H1 (cell line): ENCODE data around the gene CASQ1. TPM values are rescaled to one million over a fixed set of nuclear protein-coding genes. Genes with fewer than 3 reads are reported as not detected.

Source experiments
- CTCF ChIA-PET: fragments of 300-600 bp; sonication (Branson Sonifier 250); formaldehyde crosslinking; loops from one replicate; lab custom pipeline; 2021; ENCODE audit not compliant: partially characterized antibody; lab: Charles Lee
- POLR2A ChIA-PET: fragments of 300-600 bp; sonication (Branson Sonifier 250); formaldehyde crosslinking; loops from one replicate; lab custom pipeline; 2021; ENCODE audit warnings: inconsistent platforms; ENCODE audit not compliant: partially characterized antibody; lab: Charles Lee
- DNase-seq, 2 experiments: peaks; one replicate each; pipeline versions ENCODE4 v3.0.0 to v3.0.0-alpha.2; 2010 to 2022; ENCODE audit warnings: low spot score in 2 of 2, low read depth in 1 of 2, mixed read lengths in 1 of 2
- FAIRE-seq: peaks from 2 replicates; lab custom pipeline; 2011; peaks lifted over from hg19 to GRCh38; lab: Jason Lieb, UNC
- H2AFZ ChIP-seq: 2 replicates; pipeline ENCODE4 v1.8.1; 2012; ENCODE audit warnings: low read length, inconsistent platforms
- H2AK5ac ChIP-seq: 2 replicates; pipeline ENCODE4 v1.6.1; 2013; ENCODE audit warnings: low read depth, low read length
- H2BK120ac ChIP-seq: replicated peaks from 2 replicates; pipeline ENCODE3; 2013; ENCODE audit warnings: low read depth, low read length, inconsistent platforms
- H2BK12ac ChIP-seq: 2 replicates; pipeline ENCODE4 v1.6.1; 2013; ENCODE audit warnings: low read depth, low read length
- H2BK15ac ChIP-seq: 2 replicates; pipeline ENCODE4 v1.6.1; 2013; ENCODE audit warnings: low read length
- H2BK20ac ChIP-seq: 2 replicates; pipeline ENCODE4 v1.6.1; 2013; ENCODE audit warnings: low read length
- H2BK5ac ChIP-seq: 2 replicates; pipeline ENCODE4 v1.6.1; 2013; ENCODE audit warnings: low read depth, low read length
- H3K14ac ChIP-seq: 2 replicates; pipeline ENCODE4 v1.6.1; 2013; ENCODE audit warnings: inconsistent platforms; ENCODE audit not compliant: insufficient read length
- H3K18ac ChIP-seq: 2 replicates; pipeline ENCODE4 v1.6.1; 2013; ENCODE audit warnings: low read length; ENCODE audit errors: extremely low read depth
- H3K23ac ChIP-seq: 2 replicates; pipeline ENCODE4 v1.6.1; 2013; ENCODE audit warnings: inconsistent platforms; ENCODE audit not compliant: insufficient read length
- H3K23me2 ChIP-seq: 2 replicates; pipeline ENCODE4 v1.6.1; 2013; ENCODE audit warnings: low read depth, low read length
- H3K27ac ChIP-seq: 2 replicates; pipeline ENCODE4 v1.6.1; 2011; ENCODE audit warnings: low read depth, low read length, inconsistent platforms
- H3K27me3 ChIP-seq, 4 experiments: replicated peaks in 1 of 4; 1 replicate in 1 of 4; 2 replicates in 3 of 4; pipeline versions ENCODE4 v1.6.1 to v1.8.1; 2011 to 2013; ENCODE audit warnings: low read length in 3 of 4, mild to moderate bottlenecking in 3 of 4, inconsistent platforms in 2 of 4, mixed read lengths in 2 of 4, moderate library complexity in 1 of 4; ENCODE audit not compliant: control insufficient read depth in 3 of 4, insufficient read depth in 3 of 4; ENCODE audit errors: extremely low read depth in 1 of 4
- H3K36me3 ChIP-seq, 4 experiments: 2 replicates each; pipeline versions ENCODE4 v1.6.1 to v1.8.1; 2011 to 2013; ENCODE audit warnings: mild to moderate bottlenecking in 4 of 4, low read length in 3 of 4, moderate library complexity in 2 of 4, control low read depth in 1 of 4, inconsistent platforms in 1 of 4; ENCODE audit not compliant: insufficient read depth in 4 of 4, control insufficient read depth in 2 of 4
- H3K4ac ChIP-seq: replicated peaks from 2 replicates; pipeline ENCODE3; 2013; ENCODE audit warnings: low read length, low read depth, mixed read lengths, inconsistent platforms; ENCODE audit not compliant: insufficient read length
- H3K4me1 ChIP-seq, 4 experiments: replicated peaks in 1 of 4; 1 replicate in 1 of 4; 2 replicates in 3 of 4; pipeline versions ENCODE4 v1.6.1 to v1.8.1; 2011 to 2013; ENCODE audit warnings: low read length in 3 of 4, inconsistent platforms in 2 of 4, mixed read lengths in 1 of 4; ENCODE audit not compliant: insufficient read depth in 4 of 4, control insufficient read depth in 3 of 4
- H3K4me2 ChIP-seq, 2 experiments: 2 replicates each; pipeline versions ENCODE4 v1.6.1 to v1.8.1; 2011 to 2013; ENCODE audit warnings: low read depth in 2 of 2, low read length in 2 of 2, control low read depth in 1 of 2, inconsistent platforms in 1 of 2, mild to moderate bottlenecking in 1 of 2; ENCODE audit not compliant: insufficient read depth in 1 of 2
- H3K4me3 ChIP-seq, 4 experiments: fragments of 200-600, 300-600 bp in 1 of 4; sonication (generic), shearing (Covaris generic), sonication (Bioruptor Twin) in 1 of 4; 2 replicates each; pipeline versions ENCODE4 v1.5.1 to v1.8.1; 2011 to 2016; ENCODE audit warnings: low read length in 4 of 4, low read depth in 3 of 4, control low read depth in 2 of 4, inconsistent platforms in 2 of 4, mild to moderate bottlenecking in 2 of 4, mixed read lengths in 1 of 4, moderate library complexity in 1 of 4; ENCODE audit not compliant: insufficient read depth in 2 of 4; ENCODE audit errors: extremely low read depth in 1 of 4
- H3K56ac ChIP-seq: replicated peaks from 2 replicates; pipeline ENCODE3; 2013; ENCODE audit warnings: low read depth, mild to moderate bottlenecking, mixed read lengths, low read length, inconsistent platforms; ENCODE audit not compliant: insufficient read length
- H3K79me1 ChIP-seq: 2 replicates; pipeline ENCODE4 v1.6.1; 2013; ENCODE audit warnings: low read depth, low read length, control low read depth
- H3K79me2 ChIP-seq, 2 experiments: 2 replicates each; pipeline versions ENCODE4 v1.6.1 to v1.8.1; 2012 to 2013; ENCODE audit warnings: low read length in 2 of 2, mild to moderate bottlenecking in 2 of 2, inconsistent platforms in 1 of 2; ENCODE audit not compliant: insufficient read depth in 2 of 2, control insufficient read depth in 1 of 2
- H3K9ac ChIP-seq, 4 experiments: replicated peaks in 1 of 4; 1 replicate in 1 of 4; 2 replicates in 3 of 4; pipeline versions ENCODE4 v1.6.1 to v1.8.1; 2011 to 2013; ENCODE audit warnings: low read depth in 3 of 4, low read length in 3 of 4, control low read depth in 2 of 4, mild to moderate bottlenecking in 2 of 4, moderate library complexity in 2 of 4, inconsistent platforms in 1 of 4; ENCODE audit errors: extremely low read depth in 1 of 4
- H3K9me3 ChIP-seq, 2 experiments: 2 replicates each; pipeline versions ENCODE4 v1.6.1 to v1.8.1; 2012 to 2013; ENCODE audit warnings: mild to moderate bottlenecking in 2 of 2, moderate library complexity in 2 of 2, control low read depth in 1 of 2, inconsistent platforms in 1 of 2, low read depth in 1 of 2, low read length in 1 of 2, mixed read lengths in 1 of 2; ENCODE audit not compliant: insufficient read depth in 2 of 2
- H4K20me1 ChIP-seq, 2 experiments: replicated peaks in 1 of 2; 2 replicates each; pipeline versions ENCODE3 to v1.8.1; 2011 to 2013; ENCODE audit warnings: inconsistent platforms in 2 of 2, low read length in 2 of 2, mild to moderate bottlenecking in 1 of 2; ENCODE audit not compliant: insufficient read depth in 2 of 2, control insufficient read depth in 1 of 2
- H4K5ac ChIP-seq: 2 replicates; pipeline ENCODE4 v1.6.1; 2013; ENCODE audit warnings: low read length, low read depth, mixed read lengths, inconsistent platforms; ENCODE audit not compliant: insufficient read length
- H4K8ac ChIP-seq: 2 replicates; pipeline ENCODE4 v1.8.0; 2013; ENCODE audit warnings: mild to moderate bottlenecking, moderate library complexity, low read length, inconsistent platforms; ENCODE audit not compliant: insufficient read depth; ENCODE audit errors: extremely low read depth
- H4K91ac ChIP-seq: replicated peaks from 2 replicates; pipeline ENCODE3; 2013; ENCODE audit warnings: low read length, mixed read lengths, inconsistent platforms; ENCODE audit not compliant: insufficient read length
- ATF3 ChIP-seq: IDR thresholded peaks from 2 replicates; pipeline ENCODE4 v1.6.1; 2011; ENCODE audit warnings: low read depth, mild to moderate bottlenecking, low read length; ENCODE audit not compliant: insufficient read depth
- E2F6 ChIP-seq: IDR thresholded peaks from 2 replicates; pipeline ENCODE4 v1.6.1; 2012; ENCODE audit warnings: inconsistent platforms
- WGBS, 2 experiments: shearing (Covaris generic) in 1 of 2; methylation state at CpG; one replicate each; pipeline versions ENCODE4 v1.1.6 to v1.1.7; 2013 to 2015; ENCODE audit warnings: low lambda C conversion rate in 2 of 2, mixed read lengths in 2 of 2, inconsistent platforms in 1 of 2, low coverage in 1 of 2, missing lambda C conversion rate in 1 of 2; ENCODE audit not compliant: insufficient replicate concordance in 2 of 2, insufficient coverage in 1 of 2, insufficient read length in 1 of 2; ENCODE audit errors: extremely low coverage in 1 of 2, missing lambda C conversion rate in 1 of 2; 5-methylcytosine and 5-hydroxymethylcytosine counted together
- polyA plus RNA-seq, 7 experiments: library from polyadenylated mRNA; depleted of rRNA in 3 of 7; stranded (reverse) in 5 of 7; unstranded in 2 of 7; fragments of >200 nt in 5 of 7; fragments of 200-250 nt in 2 of 7; gene quantifications; 1 replicate in 5 of 7; 2 replicates in 1 of 7; 4 replicates in 1 of 7; pipeline versions ENCODE4 v1.2.1 to v1.2.3, GENCODE V29; 2011 to 2013; ENCODE audit warnings: missing spikeins in 2 of 7, mixed read lengths in 2 of 7
- total RNA-seq: library from RNA; stranded (reverse); fragmentation: NEBNext Ultra II Directional; extraction: Animal tissue kit (Norgen Biotek cat#: 25700); gene quantifications from 2 replicates; pipeline ENCODE4 v1.2.1, GENCODE V29; 2021
- TF ChIP-seq, protein P1 (sequence below): IDR thresholded peaks from 2 replicates; pipeline ENCODE4 v1.6.1; 2012; ENCODE audit warnings: inconsistent platforms

The CASQ1 gene
- total and polyA plus RNA-seq, 2 of the 8 experiments (the other 6 are each of a cell fraction or from before 2014, with no cell fraction given), result 0.80 to 1.3 TPM

DNA sequence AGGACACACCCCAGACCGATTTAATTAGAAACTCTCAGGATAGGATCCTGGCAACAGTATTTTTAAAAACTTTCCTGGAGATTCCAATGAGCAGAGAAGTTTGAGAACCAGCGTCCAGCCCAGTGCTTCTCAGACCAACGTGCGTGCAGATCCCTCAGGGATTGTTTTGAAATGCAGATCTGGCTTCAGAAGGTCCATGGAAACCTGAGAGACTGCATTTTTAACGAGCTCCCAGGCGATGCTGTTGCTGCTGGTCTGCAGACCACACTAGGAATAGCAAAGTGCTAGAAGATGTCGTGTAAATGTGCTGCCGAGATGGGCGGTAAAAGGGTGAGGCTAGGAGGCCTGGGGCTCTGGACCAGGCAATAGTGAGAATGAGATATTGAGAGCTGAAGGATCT is 18.4 kb upstream of the CASQ1 start:
- Histone ChIP-seq H3K4me3 (no peak overlapping the region), H2BK120ac (no peak overlapping the region)

More for the DNA sequence above, 18.4 kb upstream of the CASQ1 start:
- WGBS, 2 experiments, result 32% methylated on average over 9 of the region's 9 CpGs; no CpG with 5 or more reads in 1 of the 2 experiments
- peak overlapping the region; percentile 53; the same call in 1 of the 2 replicates for H2BK20ac ChIP-seq
- no peak overlapping the region for H2AFZ ChIP-seq
- CTCF ChIA-PET, result interaction anchor here (0.7 to 18.4 kb wide), 10 partner anchors 10 to 71 kb away, joined by 3 to 257 read pairs (median 10); partner anchors contain the start of genes CASQ1 and PEA15
- no peak overlapping the region for H3K56ac ChIP-seq
- H3K79me1 ChIP-seq, result no peaks in the 10 kb centered on the region
- peak overlapping the region; percentile 34; the same call in 1 of the 2 replicates for H3K18ac ChIP-seq
- no peak overlapping the region for H3K14ac ChIP-seq
- H3K27ac ChIP-seq, result no peak overlapping the region
- no peak overlapping the region for H4K8ac ChIP-seq
- no peaks in the 10 kb centered on the region for H3K9me3 ChIP-seq
- H3K27me3 ChIP-seq, result peaks cover 0 to 2% (median under 1%) of the 10 kb centered on the region in 4 experiments; a peak in 1 of 7 replicates
- TF ChIP-seq, protein P1, sequence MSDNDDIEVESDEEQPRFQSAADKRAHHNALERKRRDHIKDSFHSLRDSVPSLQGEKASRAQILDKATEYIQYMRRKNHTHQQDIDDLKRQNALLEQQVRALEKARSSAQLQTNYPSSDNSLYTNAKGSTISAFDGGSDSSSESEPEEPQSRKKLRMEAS, result peak; percentile 40; the same call in 1 of the 2 replicates
- peak; percentile 65 for TF ChIP-seq E2F6
- no peak for TF ChIP-seq ATF3
- TF ChIP-seq, all 59 proteins: peak for 2
- POLR2A ChIA-PET, result interaction anchor here (1.0 to 11.8 kb wide), 7 partner anchors 10 to 93 kb away, joined by 3 to 107 read pairs (median 5); partner anchors contain the start of gene PEA15
- Histone ChIP-seq H2BK5ac (peak overlapping the region; percentile 97; the same call in 1 of the 2 replicates), H3K36me3 (no peaks in the 10 kb centered on the region), H4K91ac (no peak overlapping the region), H4K5ac (no peak overlapping the region), H3K9ac (no peak overlapping the region), H3K79me2 (no peaks in the 10 kb centered on the region), H3K4me1 (peaks cover 12 to 28% (median 22%) of the 10 kb centered on the region in 4 experiments; a peak in 6 of 7 replicates), H2BK15ac (no peak overlapping the region), H3K4me2 (peak overlapping the region; percentile 3 to 39; a peak in 3 of 4 replicates), H4K20me1 (no peaks in the 10 kb centered on the region), H3K4ac (no peak overlapping the region), H3K23ac (no peak overlapping the region), H2AK5ac (0 out of 2 replicates have a peak overlapping the region, but pooled peaks have one; percentile 83), H3K23me2 (peaks cover 3% of the 10 kb centered on the region; the same call in 1 of the 2 replicates), H2BK12ac (peak overlapping the region; percentile 91; the same call in 1 of the 2 replicates)
- FAIRE-seq (peak; percentile 32), DNase-seq (no peak)
